Fibroblast of lung (primary cell): ENCODE results near the gene AFF4. TPM values are rescaled to one million over a fixed set of nuclear protein-coding genes. Genes with fewer than 3 reads are reported as not detected.
A peak's percentile ranks its signal among the peaks of the same experiment; 100 is the strongest.

Experiments used
- DNase-seq, 2 donors: peaks; one replicate each; pipeline versions ENCODE4 v3.0.0 to v3.0.0-alpha.2; 2010; ENCODE audit warnings: low read depth in 2 of 2
- H2AFZ ChIP-seq: 2 replicates; pipeline ENCODE4 v1.5.1; 2012; ENCODE audit warnings: low read length, control low read depth, inconsistent platforms
- H3K27ac ChIP-seq: 2 replicates; pipeline ENCODE4 v1.5.1; 2011; ENCODE audit warnings: low read length, control low read depth; ENCODE audit not compliant: insufficient read depth
- H3K27me3 ChIP-seq: 2 replicates; pipeline ENCODE4 v1.5.1; 2011; ENCODE audit warnings: mild to moderate bottlenecking, low read length; ENCODE audit not compliant: control insufficient read depth, insufficient read depth
- H3K36me3 ChIP-seq: 2 replicates; pipeline ENCODE4 v1.5.1; 2011; ENCODE audit warnings: low read length; ENCODE audit not compliant: control insufficient read depth, insufficient read depth
- H3K4me1 ChIP-seq: 2 replicates; pipeline ENCODE4 v1.5.1; 2011; ENCODE audit warnings: low read length; ENCODE audit not compliant: control insufficient read depth, insufficient read depth; ENCODE audit errors: extremely low read depth
- H3K4me2 ChIP-seq: 2 replicates; pipeline ENCODE4 v1.5.1; 2011; ENCODE audit warnings: low read length, control low read depth; ENCODE audit not compliant: insufficient read depth; ENCODE audit errors: extremely low read depth
- H3K4me3 ChIP-seq, 4 experiments: fragments of 200-600 bp in 1 of 4; sonication (generic) in 1 of 4; replicated peaks in 1 of 4; 2 replicates each; pipeline ENCODE4 v1.5.1; 2011 to 2016; ENCODE audit warnings: low read length in 4 of 4, low read depth in 3 of 4, mild to moderate bottlenecking in 3 of 4, control low read depth in 2 of 4, inconsistent platforms in 1 of 4, mixed read lengths in 1 of 4; ENCODE audit not compliant: insufficient read depth in 1 of 4; ENCODE audit errors: control extremely low read depth in 1 of 4
- H3K79me2 ChIP-seq: 2 replicates; pipeline ENCODE4 v1.5.1; 2012; ENCODE audit warnings: mild to moderate bottlenecking, low read length, inconsistent platforms; ENCODE audit not compliant: control insufficient read depth, insufficient read depth
- H3K9ac ChIP-seq: 2 replicates; pipeline ENCODE4 v1.5.1; 2011; ENCODE audit warnings: mild to moderate bottlenecking, low read length, control low read depth; ENCODE audit not compliant: insufficient read depth
- H3K9me3 ChIP-seq: 2 replicates; pipeline ENCODE4 v1.5.1; 2012; ENCODE audit warnings: low read depth, low read length; ENCODE audit not compliant: control insufficient read depth, insufficient read depth
- H4K20me1 ChIP-seq: 2 replicates; pipeline ENCODE4 v1.5.1; 2011; ENCODE audit warnings: low read length; ENCODE audit not compliant: control insufficient read depth, insufficient read depth; ENCODE audit errors: extremely low read depth
- EZH2 ChIP-seq: IDR thresholded peaks from 2 replicates; pipeline ENCODE4 v1.5.1; 2012; ENCODE audit warnings: low read length, control low read depth, mild to moderate bottlenecking; ENCODE audit errors: missing control alignments
- polyA plus RNA-seq, 2 donors: library from polyadenylated mRNA; depleted of rRNA in 1 of 2; stranded (reverse) in 1 of 2; unstranded in 1 of 2; fragments of >200 nt; gene quantifications; 2 replicates each; pipeline ENCODE4 v1.2.1, GENCODE V29; 2011 to 2012; ENCODE audit warnings: missing spikeins in 1 of 2
- total RNA-seq: library from RNA; depleted of rRNA; stranded (reverse); fragments of >200 nt; gene quantifications from 2 replicates; pipeline ENCODE4 v1.2.1, GENCODE V29; 2014
- TF ChIP-seq, protein P1 (sequence below), 2 donors: IDR thresholded peaks in 1 of 2; conservative IDR thresholded peaks in 1 of 2; 1 replicate in 1 of 2; 2 replicates in 1 of 2; pipeline ENCODE4 v1.5.1; 2011 to 2012; ENCODE audit warnings: low read length in 2 of 2, control low read depth in 1 of 2, inconsistent platforms in 1 of 2, low read depth in 1 of 2, mild to moderate bottlenecking in 1 of 2

The AFF4 gene
- total and polyA plus RNA-seq, 2 donors (not counting 1 experiment from before 2014, with no cell fraction given): 54.2 to 73.6 TPM

GRCh38 chr5:132877466-132877865, 86.0 kb downstream of the AFF4 start:
- DNase-seq: no peak
- H3K9ac ChIP-seq: no peak overlapping the region
- H3K9me3 ChIP-seq: no peaks in the 10 kb centered on the region
- peaks cover 13% of the 10 kb centered on the region for H3K36me3 ChIP-seq
- H3K4me1 ChIP-seq: peaks cover 5% of the 10 kb centered on the region
- no peak overlapping the region for H3K4me2 ChIP-seq
- no peak for TF ChIP-seq EZH2
- no peaks in the 10 kb centered on the region for H4K20me1 ChIP-seq
- no peaks in the 10 kb centered on the region for H3K79me2 ChIP-seq
- no peak overlapping the region for H3K4me3 ChIP-seq
- H3K27ac ChIP-seq: no peak overlapping the region
- no peaks in the 10 kb centered on the region for H3K27me3 ChIP-seq
- no peak overlapping the region for H2AFZ ChIP-seq

GRCh38 chr5:132876020-132876759, 87.2 kb downstream of the AFF4 start:
- Histone ChIP-seq H4K20me1 (no peaks in the 10 kb centered on the region), H3K9me3 (no peaks in the 10 kb centered on the region), H3K27ac (no peak overlapping the region), H3K4me1 (peaks cover 5% of the 10 kb centered on the region), H3K4me3 (no peak overlapping the region), H3K36me3 (peaks cover 13% of the 10 kb centered on the region), H3K9ac (no peak overlapping the region), H3K4me2 (no peak overlapping the region), H3K27me3 (no peaks in the 10 kb centered on the region), H3K79me2 (no peaks in the 10 kb centered on the region), H2AFZ (no peak overlapping the region)
- peak in 1 of 2 donors; percentile 72 for DNase-seq
- TF ChIP-seq, protein P1, sequence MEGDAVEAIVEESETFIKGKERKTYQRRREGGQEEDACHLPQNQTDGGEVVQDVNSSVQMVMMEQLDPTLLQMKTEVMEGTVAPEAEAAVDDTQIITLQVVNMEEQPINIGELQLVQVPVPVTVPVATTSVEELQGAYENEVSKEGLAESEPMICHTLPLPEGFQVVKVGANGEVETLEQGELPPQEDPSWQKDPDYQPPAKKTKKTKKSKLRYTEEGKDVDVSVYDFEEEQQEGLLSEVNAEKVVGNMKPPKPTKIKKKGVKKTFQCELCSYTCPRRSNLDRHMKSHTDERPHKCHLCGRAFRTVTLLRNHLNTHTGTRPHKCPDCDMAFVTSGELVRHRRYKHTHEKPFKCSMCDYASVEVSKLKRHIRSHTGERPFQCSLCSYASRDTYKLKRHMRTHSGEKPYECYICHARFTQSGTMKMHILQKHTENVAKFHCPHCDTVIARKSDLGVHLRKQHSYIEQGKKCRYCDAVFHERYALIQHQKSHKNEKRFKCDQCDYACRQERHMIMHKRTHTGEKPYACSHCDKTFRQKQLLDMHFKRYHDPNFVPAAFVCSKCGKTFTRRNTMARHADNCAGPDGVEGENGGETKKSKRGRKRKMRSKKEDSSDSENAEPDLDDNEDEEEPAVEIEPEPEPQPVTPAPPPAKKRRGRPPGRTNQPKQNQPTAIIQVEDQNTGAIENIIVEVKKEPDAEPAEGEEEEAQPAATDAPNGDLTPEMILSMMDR (conservative IDR thresholded peaks at IDR 0.05 in 1 of 2, IDR thresholded peaks at IDR 0.05 in 1 of 2; ENCODE audit: low read depth in 1 of 2, low read length in 2 of 2): no peak
- no peak for TF ChIP-seq EZH2

DNA sequence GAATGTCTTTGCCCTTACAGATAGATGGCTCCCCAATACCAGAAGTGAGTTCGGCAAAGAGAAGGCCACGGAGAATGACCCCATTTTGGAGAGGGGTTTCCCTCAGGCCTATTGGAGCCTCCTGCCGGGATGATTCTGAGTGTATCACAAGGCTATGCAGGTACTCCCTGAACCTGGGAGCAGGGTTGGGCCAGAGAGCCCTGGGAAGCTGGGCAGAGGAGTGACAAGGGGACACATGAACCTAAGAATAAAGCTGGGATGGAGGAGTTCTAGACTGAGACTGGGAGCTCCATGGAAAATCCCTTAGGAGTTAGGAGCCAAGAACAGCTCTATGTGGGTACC, 89.5 kb downstream of the AFF4 start:
- Histone ChIP-seq H3K79me2 (no peaks in the 10 kb centered on the region), H2AFZ (no peak overlapping the region), H3K27me3 (no peaks in the 10 kb centered on the region), H3K4me2 (no peak overlapping the region), H4K20me1 (no peaks in the 10 kb centered on the region), H3K4me1 (peaks cover 5% of the 10 kb centered on the region), H3K9me3 (no peaks in the 10 kb centered on the region), H3K4me3 (no peak overlapping the region), H3K36me3 (peaks cover 10% of the 10 kb centered on the region), H3K27ac (no peak overlapping the region), H3K9ac (no peak overlapping the region)
- TF ChIP-seq, protein P1 (conservative IDR thresholded peaks at IDR 0.05 in 1 of 2, IDR thresholded peaks at IDR 0.05 in 1 of 2; ENCODE audit: low read depth in 1 of 2, low read length in 2 of 2): no peak
- TF ChIP-seq EZH2: no peak
- no peak for DNase-seq
